Stromal cell of bone marrow (primary cell): ENCODE results near the gene APBA3.

ENCODE experiments used
- DNase-seq: peaks from one replicate; pipeline ENCODE4 v3.0.0-alpha.2; 2012; ENCODE audit warnings: low read depth

APBA3 gene

DNA sequence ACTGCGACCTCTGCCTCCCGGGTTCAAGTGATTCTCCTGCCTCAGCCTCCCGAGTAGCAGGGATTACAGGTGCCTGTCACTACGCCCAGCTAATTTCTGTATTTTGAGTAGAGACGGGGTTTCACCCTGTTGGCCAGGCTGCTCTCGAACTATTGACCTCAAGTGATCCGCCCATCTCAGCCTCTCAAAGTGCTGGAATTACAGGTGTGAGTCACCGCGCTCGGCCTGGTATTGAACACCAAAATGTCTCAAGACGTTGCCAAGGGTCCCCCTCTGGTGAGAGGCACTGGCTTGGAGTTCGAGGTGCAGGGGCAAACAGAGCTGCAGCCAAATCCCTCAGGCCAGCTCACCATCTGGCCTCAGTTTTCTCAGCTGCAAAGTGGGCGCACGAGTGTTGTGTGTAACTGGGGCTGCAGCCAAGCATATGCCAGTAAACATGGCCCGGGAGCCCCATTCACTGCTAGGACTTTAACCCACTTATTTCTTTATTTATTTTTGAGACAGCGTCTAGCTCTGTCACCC, 45.3 kb downstream of the APBA3 start:
- no peak for DNase-seq

DNA sequence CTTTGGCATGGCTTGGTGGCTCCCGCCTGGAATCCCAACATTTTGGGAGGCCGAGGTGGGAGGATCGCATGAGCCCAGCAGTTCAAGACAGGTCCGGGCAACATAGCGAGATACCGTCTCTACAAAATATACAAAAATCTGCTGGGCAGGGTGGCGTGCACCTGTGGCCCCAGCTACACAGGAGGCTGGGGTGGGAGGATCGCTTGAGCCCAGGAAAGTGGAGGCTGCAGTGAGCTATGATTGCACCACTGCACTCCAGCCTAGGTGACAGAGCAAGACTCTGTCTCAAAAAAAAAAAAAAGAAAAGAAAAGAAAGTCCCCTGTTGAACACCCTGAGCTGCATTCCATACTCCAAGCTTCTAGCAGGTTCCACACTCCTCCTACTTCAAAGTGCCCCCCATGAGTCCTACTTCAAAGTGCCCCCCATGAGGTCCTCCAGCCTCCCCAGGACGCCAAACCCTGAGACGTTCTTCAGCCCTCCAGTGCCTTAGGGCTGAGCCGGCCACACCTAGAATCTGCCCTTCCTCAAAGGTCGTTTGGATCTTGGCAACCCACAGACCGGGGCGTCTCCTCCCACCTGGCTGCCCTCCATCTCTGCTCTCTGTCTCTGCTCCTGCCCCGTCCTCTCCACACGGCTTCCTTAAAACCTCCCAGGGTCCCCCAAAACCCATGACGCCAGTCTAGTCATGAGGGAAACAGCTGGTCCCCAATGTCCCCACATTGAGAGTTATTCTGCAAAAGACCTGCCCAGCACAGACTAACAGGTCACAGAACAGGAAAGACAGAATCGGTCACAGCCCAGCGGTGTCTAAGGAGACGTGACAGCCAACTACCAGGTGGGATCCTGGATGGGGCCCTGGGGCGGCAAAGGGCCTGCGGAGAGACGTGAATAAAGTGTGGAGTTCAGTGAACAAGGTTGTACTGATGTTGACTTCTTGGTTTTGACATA, 48.6 kb downstream of the APBA3 start:
- DNase-seq, result no peak

DNA sequence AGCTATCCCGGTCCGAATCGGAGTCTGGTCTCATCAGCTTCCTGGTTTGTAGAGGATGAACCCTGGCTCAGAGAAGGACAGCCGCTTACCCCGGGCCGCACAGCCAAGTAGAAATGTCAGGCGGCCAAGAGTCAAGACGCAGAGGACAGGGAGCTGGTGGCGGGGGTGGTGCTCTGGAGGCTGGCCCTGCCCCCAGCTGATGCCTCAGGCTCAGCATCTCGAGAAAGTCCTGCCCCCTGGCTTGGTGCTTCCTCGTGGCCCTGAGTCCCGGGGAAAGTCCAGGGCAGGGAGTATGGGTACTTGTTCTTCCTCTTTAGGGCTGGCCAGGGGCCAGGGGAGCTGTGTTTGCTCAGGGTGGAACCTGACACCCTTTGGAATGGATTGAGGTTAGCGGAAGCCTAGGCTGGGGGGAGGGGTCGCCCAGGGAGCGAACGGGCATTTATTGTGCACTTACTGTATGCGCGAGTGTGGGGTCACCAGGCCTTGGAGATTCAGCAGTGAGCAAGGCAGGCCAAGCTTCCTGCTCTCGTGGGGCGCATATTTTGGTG, 51.2 kb downstream of the APBA3 start:
- DNase-seq, result no peak

DNA sequence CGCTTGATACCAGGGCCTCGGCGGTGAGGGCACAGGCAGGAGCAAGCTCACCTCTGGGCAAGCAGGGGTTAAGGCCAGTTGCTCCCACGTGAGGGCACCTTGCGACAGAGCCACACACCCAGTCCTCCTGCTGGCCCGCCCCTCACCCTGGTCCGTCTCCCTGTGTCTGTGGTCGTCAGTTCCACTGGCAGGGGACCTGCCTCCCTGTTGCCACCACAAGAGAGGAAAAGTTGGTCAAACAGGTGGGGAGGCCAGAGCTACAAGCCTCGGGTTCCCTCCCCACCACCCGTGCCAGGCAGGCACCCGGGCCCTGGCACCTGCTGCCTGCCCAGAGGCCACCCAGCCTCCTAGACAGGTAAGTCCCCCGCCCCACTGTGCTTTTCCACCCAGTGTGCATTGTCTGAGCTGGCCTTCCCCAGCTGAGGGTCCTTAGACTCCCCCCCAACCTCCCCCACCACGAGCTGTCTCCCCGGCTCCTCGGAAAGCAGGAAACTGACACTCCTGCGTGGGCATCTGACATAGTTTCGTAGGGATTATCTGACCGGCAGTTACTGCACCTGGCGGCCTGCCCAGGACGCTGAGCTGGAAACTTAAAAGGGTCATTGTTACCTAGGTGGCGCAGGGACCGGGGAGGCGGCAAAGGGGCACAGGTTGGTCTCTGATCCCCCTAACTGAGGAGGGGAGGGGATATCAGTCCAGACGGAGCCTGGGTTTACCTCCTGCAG, 53.1 kb downstream of the APBA3 start, which contains the start of gene TJP3:
TSS of gene TJP3 (plus strand) at position 178 of the 725 bp plus-strand sequence. CDS start 20,049 bp downstream, outside the sequence.
- DNase-seq, result no peak

DNA sequence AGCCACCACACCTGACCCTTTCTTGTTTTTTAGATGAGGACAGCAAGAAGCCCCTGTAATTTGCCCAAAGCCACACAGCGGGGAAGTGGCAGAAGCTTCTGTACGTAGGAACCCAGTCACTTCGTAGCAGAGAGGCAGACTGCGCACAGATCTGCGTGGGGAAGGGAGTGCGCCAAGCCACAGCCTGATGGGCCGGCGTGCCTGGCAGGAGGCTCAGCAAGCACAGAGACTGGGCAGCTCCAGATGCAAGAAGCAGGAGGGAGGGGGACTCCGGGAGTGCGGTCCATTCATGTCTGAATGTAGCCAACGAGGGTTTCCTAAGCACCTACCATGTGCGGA, 53.7 kb downstream of the APBA3 start:
- no peak for DNase-seq

DNA sequence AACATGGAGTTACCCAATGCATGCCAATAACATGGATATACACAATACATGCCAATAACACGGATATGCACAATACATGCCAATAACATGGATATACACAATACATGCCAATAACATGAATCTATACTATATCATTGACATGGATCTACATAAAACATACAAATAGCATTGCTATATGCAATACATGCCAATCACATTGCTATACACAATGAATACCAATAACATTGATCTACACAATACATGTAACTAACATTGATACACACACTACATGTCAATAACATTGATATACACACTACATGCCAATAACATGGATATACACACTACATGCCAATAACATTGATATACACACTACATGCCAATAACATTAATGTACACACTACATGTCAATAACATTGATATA, 60.3 kb downstream of the APBA3 start:
- DNase-seq, result no peak
